PFSK-1 (cell line): Measurements from ENCODE around the gene RAP1GAP.

Experiments used
- FOXP2 ChIP-seq: optimal IDR thresholded peaks from 2 replicates; pipeline ENCODE3; 2011; ENCODE audit warnings: borderline replicate concordance, control low read depth, inconsistent platforms; ENCODE audit not compliant: insufficient read depth; ENCODE audit errors: extremely low read length, extremely low read depth
- POLR2AphosphoS5 ChIP-seq: IDR thresholded peaks from 2 replicates; pipeline ENCODE4 v1.6.1; 2012; ENCODE audit warnings: low read depth, mild to moderate bottlenecking, control low read depth, low read length, moderate library complexity
- REST ChIP-seq, 2 experiments: IDR thresholded peaks; 2 replicates each; pipeline versions ENCODE4 v1.6.1 to v1.8.0; 2011 to 2012; ENCODE audit warnings: low read depth in 2 of 2, low read length in 2 of 2, control low read depth in 1 of 2, inconsistent platforms in 1 of 2, mild to moderate bottlenecking in 1 of 2, moderate library complexity in 1 of 2; ENCODE audit not compliant: insufficient read depth in 1 of 2
- SIN3A ChIP-seq: IDR thresholded peaks from 2 replicates; pipeline ENCODE4 v1.6.1; 2012; ENCODE audit warnings: mild to moderate bottlenecking, low read length, moderate library complexity, borderline replicate concordance; ENCODE audit not compliant: insufficient read depth
- TAF1 ChIP-seq: IDR thresholded peaks from 2 replicates; pipeline ENCODE4 v1.6.1; 2012; ENCODE audit warnings: low read length, control low read depth, borderline replicate concordance; ENCODE audit not compliant: insufficient read depth

Gene RAP1GAP

GRCh38 chr1:21650400-21650799 is 18.8 kb downstream of the RAP1GAP start:
- TF ChIP-seq TAF1 (no peak), REST (IDR thresholded peaks at IDR 0.05; ENCODE audit: insufficient read depth in 1 of 2, low read depth in 2 of 2, low read length in 2 of 2) (no peak), SIN3A (no peak), FOXP2 (no peak), POLR2AphosphoS5 (no peak)

- TF ChIP-seq TAF1 = no peak
- TF ChIP-seq REST (IDR thresholded peaks at IDR 0.05; ENCODE audit: insufficient read depth in 1 of 2, low read depth in 2 of 2, low read length in 2 of 2) = no peak
Observed at GRCh38 chr1:21649315-21649714, 19.8 kb downstream of the RAP1GAP start.

- TF ChIP-seq SIN3A (no peak), POLR2AphosphoS5 (no peak), TAF1 (no peak), REST (IDR thresholded peaks at IDR 0.05; ENCODE audit: insufficient read depth in 1 of 2, low read depth in 2 of 2, low read length in 2 of 2) (no peak), FOXP2 (no peak)
Observed at GRCh38 chr1:21648791-21649190, 20.4 kb downstream of the RAP1GAP start.

- TF ChIP-seq SIN3A (no peak), FOXP2 (no peak), TAF1 (no peak), REST (IDR thresholded peaks at IDR 0.05; ENCODE audit: insufficient read depth in 1 of 2, low read depth in 2 of 2, low read length in 2 of 2) (no peak), POLR2AphosphoS5 (no peak)
Observed at GRCh38 chr1:21648352-21648730, 20.8 kb downstream of the RAP1GAP start.
